ENCODE data around the gene SP7. TPM values are rescaled to one million over a fixed set of nuclear protein-coding genes. Genes with fewer than 3 reads are reported as not detected.

SP7 gene
- total RNA-seq, 4 donors from 2014 or later: not detected

- peaks cover 0 to 5% of the 10 kb centered on the region in 2 donors for H3K4me1 ChIP-seq
- ATAC-seq (no peak), DNase-seq (no peak)
- peaks cover 3 to 9% (median 4%) of the 10 kb centered on the region in 3 donors for H3K27me3 ChIP-seq
- H3K27ac ChIP-seq: peak overlapping the region in 1 of 4 donors; percentile 18
- no peaks in the 10 kb centered on the region for H3K36me3 ChIP-seq
- H3K4me3 ChIP-seq: no peak overlapping the region
- in situ Hi-C loops (cut with MboI; ENCODE audit: low sequenced_read_pairs in 4 of 4) (no loop called here), intact Hi-C loops (cut with DNase I; ENCODE audit: low total_unique reads) (no loop called here)
- TF ChIP-seq POLR2A (IDR thresholded peaks at IDR 0.05) (no peak), CTCF (IDR thresholded peaks at IDR 0.05 in 4 of 5, conservative IDR thresholded peaks at IDR 0.05 in 1 of 5) (no peak)
- no peaks in the 10 kb centered on the region for H3K9me3 ChIP-seq
These were observed 5.5 kb downstream of the SP7 start for GRCh38 chr12:53330671-53331070.

- no peaks in the 10 kb centered on the region for H3K27me3 ChIP-seq
These were observed 8.1 kb downstream of the SP7 start for GRCh38 chr12:53328043-53328435.

GRCh38 chr12:53327435-53328042, 8.6 kb downstream of the SP7 start:
- Histone ChIP-seq H3K27me3 (no peaks in the 10 kb centered on the region), H3K27ac (no peak overlapping the region), H3K36me3 (no peaks in the 10 kb centered on the region), H3K4me1 (peaks cover 5 to 12% of the 10 kb centered on the region in 2 donors), H3K4me3 (no peak overlapping the region), H3K9me3 (no peaks in the 10 kb centered on the region)
- no peak for ATAC-seq
- no peak for DNase-seq
- TF ChIP-seq CTCF (IDR thresholded peaks at IDR 0.05 in 4 of 5, conservative IDR thresholded peaks at IDR 0.05 in 1 of 5) (peak in 1 of 5 experiments; percentile 6), POLR2A (IDR thresholded peaks at IDR 0.05) (no peak)
- intact Hi-C loops (cut with DNase I; ENCODE audit: low total_unique reads): no loop called here
- in situ Hi-C loops (cut with MboI; ENCODE audit: low sequenced_read_pairs in 4 of 4): loop anchor here in 1 of 4 donors (10.0 kb wide), 1 partner anchor 177 kb away; the partner anchor contains the start of genes NPFF and TARBP2

More at GRCh38 chr12:53328043-53328435, 8.1 kb downstream of the SP7 start:
- no peak for DNase-seq
- H3K4me3 ChIP-seq: no peak overlapping the region
- in situ Hi-C loops (cut with MboI; ENCODE audit: low sequenced_read_pairs in 4 of 4): loop anchor here in 1 of 4 donors (10.0 kb wide), 1 partner anchor 177 kb away; the partner anchor contains the start of genes NPFF and TARBP2
- intact Hi-C loops (cut with DNase I; ENCODE audit: low total_unique reads): no loop called here
- TF ChIP-seq POLR2A (IDR thresholded peaks at IDR 0.05) (no peak), CTCF (IDR thresholded peaks at IDR 0.05 in 4 of 5, conservative IDR thresholded peaks at IDR 0.05 in 1 of 5) (no peak)
- no peaks in the 10 kb centered on the region for H3K36me3 ChIP-seq
- H3K9me3 ChIP-seq: no peaks in the 10 kb centered on the region
- H3K4me1 ChIP-seq: peaks cover 5 to 12% of the 10 kb centered on the region in 2 donors
- no peak overlapping the region for H3K27ac ChIP-seq
- no peak for ATAC-seq

- no peak for ATAC-seq
- H3K9me3 ChIP-seq: no peaks in the 10 kb centered on the region
- in situ Hi-C loops (cut with MboI; ENCODE audit: low sequenced_read_pairs in 4 of 4) (loop anchor here in 1 of 4 donors (10.0 kb wide), 1 partner anchor 178 kb away; the partner anchor contains the start of genes NPFF and TARBP2), intact Hi-C loops (cut with DNase I; ENCODE audit: low total_unique reads) (no loop called here)
- H3K27ac ChIP-seq: no peak overlapping the region
- no peak for DNase-seq
- H3K27me3 ChIP-seq: no peaks in the 10 kb centered on the region
- H3K4me1 ChIP-seq: peaks cover 10 to 20% of the 10 kb centered on the region in 2 donors
- no peaks in the 10 kb centered on the region for H3K36me3 ChIP-seq
- peak overlapping the region in 1 of 4 donors; percentile 75 for H3K4me3 ChIP-seq
- no peak for TF ChIP-seq POLR2A (IDR thresholded peaks at IDR 0.05)
- TF ChIP-seq CTCF (IDR thresholded peaks at IDR 0.05 in 4 of 5, conservative IDR thresholded peaks at IDR 0.05 in 1 of 5): no peak
These were observed 9.5 kb downstream of the SP7 start for GRCh38 chr12:53326460-53327185.
